Liver (tissue), 9 donors: ENCODE measurements around the gene MIB2. TPM values are rescaled to one million over a fixed set of nuclear protein-coding genes. Genes with fewer than 3 reads are reported as not detected.

Experiments used
- DNase-seq: peaks from one replicate; pipeline ENCODE4 v3.0.0-alpha.2; 2017; ENCODE audit warnings: low spot score
- H3K27ac ChIP-seq, 2 donors: one replicate each; pipeline ENCODE4 v1.7.0; 2013; ENCODE audit warnings: inconsistent platforms in 2 of 2, low read length in 2 of 2, control low read depth in 1 of 2, low read depth in 1 of 2, mild to moderate bottlenecking in 1 of 2
- H3K27me3 ChIP-seq, 4 donors: one replicate each; pipeline versions ENCODE4 v1.6.1 to v1.7.0; 2013; ENCODE audit warnings: low read length in 3 of 4, inconsistent platforms in 1 of 4, mild to moderate bottlenecking in 1 of 4, moderate library complexity in 1 of 4; ENCODE audit not compliant: control insufficient read depth in 4 of 4, insufficient read depth in 4 of 4
- H3K36me3 ChIP-seq, 4 donors: one replicate each; pipeline versions ENCODE4 v1.6.1 to v1.7.0; 2013; ENCODE audit warnings: low read length in 3 of 4, mild to moderate bottlenecking in 3 of 4, low read depth in 1 of 4, moderate library complexity in 1 of 4; ENCODE audit not compliant: control insufficient read depth in 4 of 4, insufficient read depth in 3 of 4
- H3K4me1 ChIP-seq, 4 donors: one replicate each; pipeline versions ENCODE4 v1.6.1 to v1.7.0; 2013; ENCODE audit warnings: low read length in 3 of 4, mild to moderate bottlenecking in 3 of 4, moderate library complexity in 1 of 4; ENCODE audit not compliant: control insufficient read depth in 4 of 4, insufficient read depth in 4 of 4
- H3K4me3 ChIP-seq, 3 donors: one replicate each; pipeline versions ENCODE4 v1.6.1 to v1.7.0; 2013; ENCODE audit warnings: low read length in 3 of 3, control low read depth in 1 of 3, low read depth in 1 of 3, mild to moderate bottlenecking in 1 of 3
- H3K9ac ChIP-seq, 2 donors: one replicate each; pipeline ENCODE4 v1.7.0; 2013; ENCODE audit warnings: low read length in 2 of 2, mild to moderate bottlenecking in 2 of 2, moderate library complexity in 2 of 2, control low read depth in 1 of 2, low read depth in 1 of 2
- H3K9me3 ChIP-seq, 4 donors: one replicate each; pipeline versions ENCODE4 v1.6.1 to v1.7.0; 2013; ENCODE audit warnings: low read length in 3 of 4; ENCODE audit not compliant: control insufficient read depth in 4 of 4
- EGR1 ChIP-seq, 2 donors: IDR thresholded peaks; 2 replicates each; pipeline ENCODE4 v1.6.1; 2016 to 2018; ENCODE audit warnings: antibody characterized with exemption in 2 of 2, low read depth in 2 of 2
- FOXA1 ChIP-seq: IDR thresholded peaks from 2 replicates; pipeline ENCODE4 v1.6.1; 2016; ENCODE audit warnings: antibody characterized with exemption
- FOXA2 ChIP-seq: IDR thresholded peaks from 2 replicates; pipeline ENCODE4 v1.6.1; 2016; ENCODE audit warnings: antibody characterized with exemption
- GABPA ChIP-seq, 2 donors: IDR thresholded peaks in 1 of 2; conservative IDR thresholded peaks in 1 of 2; 2 replicates each; pipeline ENCODE4 v1.6.1; 2016; ENCODE audit warnings: antibody characterized with exemption in 2 of 2, mild to moderate bottlenecking in 1 of 2, moderate library complexity in 1 of 2
- HNF4A ChIP-seq, 2 donors: conservative IDR thresholded peaks; 2 replicates each; pipeline ENCODE4 v1.6.1; 2016; ENCODE audit warnings: antibody characterized with exemption in 2 of 2, mild to moderate bottlenecking in 2 of 2
- NR2F2 ChIP-seq: IDR thresholded peaks from 2 replicates; pipeline ENCODE4 v1.6.1; 2016; ENCODE audit warnings: antibody characterized with exemption
- RAD21 ChIP-seq, 2 donors: IDR thresholded peaks; 2 replicates each; pipeline ENCODE4 v1.6.1; 2016; ENCODE audit warnings: antibody characterized with exemption in 2 of 2, mild to moderate bottlenecking in 2 of 2
- SP1 ChIP-seq: IDR thresholded peaks from 2 replicates; pipeline ENCODE4 v1.6.1; 2018; ENCODE audit warnings: antibody characterized with exemption, mild to moderate bottlenecking
- TAF1 ChIP-seq: conservative IDR thresholded peaks from 2 replicates; pipeline ENCODE4 v1.6.1; 2016; ENCODE audit warnings: antibody characterized with exemption, mild to moderate bottlenecking
- YY1 ChIP-seq: IDR thresholded peaks from 2 replicates; pipeline ENCODE4 v1.6.1; 2016; ENCODE audit warnings: antibody characterized with exemption, mild to moderate bottlenecking
- whole genome bisulfite sequencing: extraction: QIAGEN DNeasy Blood & Tissue Kit; methylation state at CpG from one replicate; pipeline ENCODE4 v1.1.7; 2013; 5-methylcytosine and 5-hydroxymethylcytosine counted together
- polyA plus RNA-seq, 2 donors: library from polyadenylated mRNA; stranded (reverse) in 1 of 2; unstranded in 1 of 2; fragments of 200-250 nt in 1 of 2; fragments of >200 nt in 1 of 2; fragmentation: Nextera tagmentation in 1 of 2; extraction: Ambion mirVana in 1 of 2; gene quantifications; one replicate each; pipeline versions ENCODE4 v1.2.1 to v1.2.3, GENCODE V29; 2013 to 2015
- total RNA-seq, 2 donors: library from RNA; depleted of rRNA; stranded (reverse); fragments of >200 nt; gene quantifications; one replicate each; pipeline ENCODE4 v1.2.3, GENCODE V29; 2014
- TF ChIP-seq, protein P1 (sequence below): IDR thresholded peaks from 2 replicates; pipeline ENCODE4 v1.6.1; 2016; ENCODE audit warnings: antibody characterized with exemption, mild to moderate bottlenecking
- TF ChIP-seq, protein P2 (sequence below): IDR thresholded peaks from 2 replicates; pipeline ENCODE4 v1.6.1; 2016; ENCODE audit warnings: antibody characterized with exemption
- TF ChIP-seq, protein P3 (sequence below): fragments of 150-350 bp; IDR thresholded peaks from 2 replicates; pipeline ENCODE4 v1.5.1; 2017; ENCODE audit warnings: improper control_type of control experiment, low read depth, low read length; ENCODE audit not compliant: missing input control
- TF ChIP-seq, protein P4 (sequence below): IDR thresholded peaks from 2 replicates; pipeline ENCODE4 v1.6.1; 2016; ENCODE audit warnings: antibody characterized with exemption
- TF ChIP-seq, protein P5 (sequence below): IDR thresholded peaks from 2 replicates; pipeline ENCODE4 v1.6.1; 2016; ENCODE audit warnings: antibody characterized with exemption
- donor health status: healthy.
- donor health status: healthy.
- donor health status: healthy.
- donor health status: healthy.
- donor health status: healthy.

MIB2 gene
- total and polyA plus RNA-seq, 4 donors = 9.8 to 33.0 (median 19.2) TPM

DNA sequence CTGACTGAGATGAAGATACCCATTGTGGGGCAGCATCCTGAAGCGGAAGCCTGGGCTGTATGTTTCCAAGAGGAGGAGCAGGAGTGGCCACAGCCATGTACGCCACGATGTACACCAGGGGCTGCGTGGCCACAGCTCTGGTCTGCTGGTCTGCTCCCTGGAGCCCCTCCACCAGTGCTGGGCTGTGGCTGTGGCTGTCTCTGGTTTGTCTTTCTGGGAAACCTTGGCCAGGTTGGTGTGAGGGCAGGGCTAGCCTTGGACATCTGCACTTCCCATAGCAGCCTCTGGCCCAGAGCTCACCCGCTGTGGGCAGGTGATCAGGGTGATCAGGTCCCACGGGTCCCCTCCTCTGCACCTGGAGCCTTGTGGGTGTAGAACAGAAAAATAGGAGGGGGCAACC, 2.6 kb downstream of the MIB2 start:
- Histone ChIP-seq H3K27me3 (no peaks in the 10 kb centered on the region), H3K4me1 (peaks cover 11 to 54% (median 44%) of the 10 kb centered on the region in 4 donors), H3K9me3 (no peaks in the 10 kb centered on the region), H3K36me3 (peaks cover 0 to 6% (median 0%) of the 10 kb centered on the region in 4 donors), H3K9ac (no peak overlapping the region), H3K27ac (no peak overlapping the region), H3K4me3 (no peak overlapping the region)
- 93% methylated on average over 6 of the region's 6 CpGs for WGBS
- TF ChIP-seq, protein P1, sequence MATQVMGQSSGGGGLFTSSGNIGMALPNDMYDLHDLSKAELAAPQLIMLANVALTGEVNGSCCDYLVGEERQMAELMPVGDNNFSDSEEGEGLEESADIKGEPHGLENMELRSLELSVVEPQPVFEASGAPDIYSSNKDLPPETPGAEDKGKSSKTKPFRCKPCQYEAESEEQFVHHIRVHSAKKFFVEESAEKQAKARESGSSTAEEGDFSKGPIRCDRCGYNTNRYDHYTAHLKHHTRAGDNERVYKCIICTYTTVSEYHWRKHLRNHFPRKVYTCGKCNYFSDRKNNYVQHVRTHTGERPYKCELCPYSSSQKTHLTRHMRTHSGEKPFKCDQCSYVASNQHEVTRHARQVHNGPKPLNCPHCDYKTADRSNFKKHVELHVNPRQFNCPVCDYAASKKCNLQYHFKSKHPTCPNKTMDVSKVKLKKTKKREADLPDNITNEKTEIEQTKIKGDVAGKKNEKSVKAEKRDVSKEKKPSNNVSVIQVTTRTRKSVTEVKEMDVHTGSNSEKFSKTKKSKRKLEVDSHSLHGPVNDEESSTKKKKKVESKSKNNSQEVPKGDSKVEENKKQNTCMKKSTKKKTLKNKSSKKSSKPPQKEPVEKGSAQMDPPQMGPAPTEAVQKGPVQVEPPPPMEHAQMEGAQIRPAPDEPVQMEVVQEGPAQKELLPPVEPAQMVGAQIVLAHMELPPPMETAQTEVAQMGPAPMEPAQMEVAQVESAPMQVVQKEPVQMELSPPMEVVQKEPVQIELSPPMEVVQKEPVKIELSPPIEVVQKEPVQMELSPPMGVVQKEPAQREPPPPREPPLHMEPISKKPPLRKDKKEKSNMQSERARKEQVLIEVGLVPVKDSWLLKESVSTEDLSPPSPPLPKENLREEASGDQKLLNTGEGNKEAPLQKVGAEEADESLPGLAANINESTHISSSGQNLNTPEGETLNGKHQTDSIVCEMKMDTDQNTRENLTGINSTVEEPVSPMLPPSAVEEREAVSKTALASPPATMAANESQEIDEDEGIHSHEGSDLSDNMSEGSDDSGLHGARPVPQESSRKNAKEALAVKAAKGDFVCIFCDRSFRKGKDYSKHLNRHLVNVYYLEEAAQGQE = no peak
- DNase-seq = no peak

DNA sequence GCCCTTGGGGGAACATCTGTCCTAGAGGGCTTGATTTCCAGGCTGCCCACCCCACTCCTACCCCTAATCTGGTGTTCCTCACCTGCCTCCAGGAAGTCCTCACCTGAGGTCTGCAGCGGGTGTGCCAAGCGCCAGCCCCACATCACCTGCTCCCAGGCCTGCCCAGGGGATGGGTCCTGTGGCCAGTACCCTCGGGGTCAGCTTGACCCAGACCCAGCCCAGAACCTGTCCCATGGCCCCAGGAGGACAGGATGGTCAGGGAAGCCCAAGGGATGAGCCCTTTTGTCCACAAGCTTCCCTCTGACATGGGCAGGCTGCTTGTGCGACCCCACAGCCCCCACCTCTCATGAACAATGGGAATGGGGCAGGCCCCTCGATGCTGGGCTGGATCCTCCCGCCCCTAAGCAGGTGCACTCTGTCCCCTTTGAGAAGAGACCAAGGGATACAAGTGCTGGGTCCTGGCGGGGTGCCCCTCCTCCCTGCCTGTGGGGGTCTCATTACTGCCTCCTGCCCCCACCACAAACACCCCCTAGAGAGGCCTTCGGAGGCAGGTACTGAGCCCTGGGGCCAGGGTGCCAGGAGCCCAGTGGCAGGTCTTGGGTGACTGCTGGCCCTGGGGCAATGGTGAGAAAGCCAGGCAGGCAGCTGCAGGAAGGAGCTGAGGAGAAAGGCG, 3.2 kb downstream of the MIB2 start:
- Histone ChIP-seq H3K9me3 (no peaks in the 10 kb centered on the region), H3K9ac (no peak overlapping the region), H3K4me3 (no peak overlapping the region), H3K27me3 (no peaks in the 10 kb centered on the region), H3K4me1 (peaks cover 11 to 53% (median 41%) of the 10 kb centered on the region in 4 donors), H3K27ac (no peak overlapping the region), H3K36me3 (peaks cover 0 to 6% (median 0%) of the 10 kb centered on the region in 4 donors)
- no peak for DNase-seq
- TF ChIP-seq FOXA2 (no peak), TAF1 (no peak), NR2F2 (no peak), RAD21 (IDR thresholded peaks at IDR 0.05) (no peak), SP1 (no peak), FOXA1 (no peak), YY1 (no peak), HNF4A (conservative IDR thresholded peaks at IDR 0.05) (no peak), GABPA (IDR thresholded peaks at IDR 0.05 in 1 of 2, conservative IDR thresholded peaks at IDR 0.05 in 1 of 2) (no peak), EGR1 (IDR thresholded peaks at IDR 0.05; ENCODE audit: low read depth in 2 of 2) (no peak)
- TF ChIP-seq, protein P2, sequence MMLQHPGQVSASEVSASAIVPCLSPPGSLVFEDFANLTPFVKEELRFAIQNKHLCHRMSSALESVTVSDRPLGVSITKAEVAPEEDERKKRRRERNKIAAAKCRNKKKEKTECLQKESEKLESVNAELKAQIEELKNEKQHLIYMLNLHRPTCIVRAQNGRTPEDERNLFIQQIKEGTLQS = no peak
- TF ChIP-seq, protein P3, sequence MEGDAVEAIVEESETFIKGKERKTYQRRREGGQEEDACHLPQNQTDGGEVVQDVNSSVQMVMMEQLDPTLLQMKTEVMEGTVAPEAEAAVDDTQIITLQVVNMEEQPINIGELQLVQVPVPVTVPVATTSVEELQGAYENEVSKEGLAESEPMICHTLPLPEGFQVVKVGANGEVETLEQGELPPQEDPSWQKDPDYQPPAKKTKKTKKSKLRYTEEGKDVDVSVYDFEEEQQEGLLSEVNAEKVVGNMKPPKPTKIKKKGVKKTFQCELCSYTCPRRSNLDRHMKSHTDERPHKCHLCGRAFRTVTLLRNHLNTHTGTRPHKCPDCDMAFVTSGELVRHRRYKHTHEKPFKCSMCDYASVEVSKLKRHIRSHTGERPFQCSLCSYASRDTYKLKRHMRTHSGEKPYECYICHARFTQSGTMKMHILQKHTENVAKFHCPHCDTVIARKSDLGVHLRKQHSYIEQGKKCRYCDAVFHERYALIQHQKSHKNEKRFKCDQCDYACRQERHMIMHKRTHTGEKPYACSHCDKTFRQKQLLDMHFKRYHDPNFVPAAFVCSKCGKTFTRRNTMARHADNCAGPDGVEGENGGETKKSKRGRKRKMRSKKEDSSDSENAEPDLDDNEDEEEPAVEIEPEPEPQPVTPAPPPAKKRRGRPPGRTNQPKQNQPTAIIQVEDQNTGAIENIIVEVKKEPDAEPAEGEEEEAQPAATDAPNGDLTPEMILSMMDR = no peak
- TF ChIP-seq, protein P4, sequence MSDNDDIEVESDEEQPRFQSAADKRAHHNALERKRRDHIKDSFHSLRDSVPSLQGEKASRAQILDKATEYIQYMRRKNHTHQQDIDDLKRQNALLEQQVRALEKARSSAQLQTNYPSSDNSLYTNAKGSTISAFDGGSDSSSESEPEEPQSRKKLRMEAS = no peak
- TF ChIP-seq, protein P5, sequence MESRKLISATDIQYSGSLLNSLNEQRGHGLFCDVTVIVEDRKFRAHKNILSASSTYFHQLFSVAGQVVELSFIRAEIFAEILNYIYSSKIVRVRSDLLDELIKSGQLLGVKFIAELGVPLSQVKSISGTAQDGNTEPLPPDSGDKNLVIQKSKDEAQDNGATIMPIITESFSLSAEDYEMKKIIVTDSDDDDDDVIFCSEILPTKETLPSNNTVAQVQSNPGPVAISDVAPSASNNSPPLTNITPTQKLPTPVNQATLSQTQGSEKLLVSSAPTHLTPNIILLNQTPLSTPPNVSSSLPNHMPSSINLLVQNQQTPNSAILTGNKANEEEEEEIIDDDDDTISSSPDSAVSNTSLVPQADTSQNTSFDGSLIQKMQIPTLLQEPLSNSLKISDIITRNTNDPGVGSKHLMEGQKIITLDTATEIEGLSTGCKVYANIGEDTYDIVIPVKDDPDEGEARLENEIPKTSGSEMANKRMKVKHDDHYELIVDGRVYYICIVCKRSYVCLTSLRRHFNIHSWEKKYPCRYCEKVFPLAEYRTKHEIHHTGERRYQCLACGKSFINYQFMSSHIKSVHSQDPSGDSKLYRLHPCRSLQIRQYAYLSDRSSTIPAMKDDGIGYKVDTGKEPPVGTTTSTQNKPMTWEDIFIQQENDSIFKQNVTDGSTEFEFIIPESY = no peak
- TF ChIP-seq, protein P1 = no peak
- WGBS = 92% methylated on average over 9 of the region's 9 CpGs
